H1 (cell line): ENCODE data around the gene CLCNKB. TPM values are rescaled to one million over a fixed set of nuclear protein-coding genes. Genes with fewer than 3 reads are reported as not detected.

Experiments used
- MAFK ChIP-seq: IDR thresholded peaks from 2 replicates; pipeline ENCODE4 v1.6.1; 2012; ENCODE audit warnings: low read depth, mild to moderate bottlenecking, improper control_type of control experiment, low read length
- polyA plus RNA-seq, 7 experiments: library from polyadenylated mRNA; depleted of rRNA in 3 of 7; stranded (reverse) in 5 of 7; unstranded in 2 of 7; fragments of >200 nt in 5 of 7; fragments of 200-250 nt in 2 of 7; gene quantifications; 1 replicate in 5 of 7; 2 replicates in 1 of 7; 4 replicates in 1 of 7; pipeline versions ENCODE4 v1.2.1 to v1.2.3, GENCODE V29; 2011 to 2013; ENCODE audit warnings: missing spikeins in 2 of 7, mixed read lengths in 2 of 7
- total RNA-seq: library from RNA; stranded (reverse); fragmentation: NEBNext Ultra II Directional; extraction: Animal tissue kit (Norgen Biotek cat#: 25700); gene quantifications from 2 replicates; pipeline ENCODE4 v1.2.1, GENCODE V29; 2021

Gene CLCNKB
- total and polyA plus RNA-seq, 2 of the 8 experiments (the other 6 are each of a cell fraction or from before 2014, with no cell fraction given), result 1.2 to 3.5 TPM

DNA sequence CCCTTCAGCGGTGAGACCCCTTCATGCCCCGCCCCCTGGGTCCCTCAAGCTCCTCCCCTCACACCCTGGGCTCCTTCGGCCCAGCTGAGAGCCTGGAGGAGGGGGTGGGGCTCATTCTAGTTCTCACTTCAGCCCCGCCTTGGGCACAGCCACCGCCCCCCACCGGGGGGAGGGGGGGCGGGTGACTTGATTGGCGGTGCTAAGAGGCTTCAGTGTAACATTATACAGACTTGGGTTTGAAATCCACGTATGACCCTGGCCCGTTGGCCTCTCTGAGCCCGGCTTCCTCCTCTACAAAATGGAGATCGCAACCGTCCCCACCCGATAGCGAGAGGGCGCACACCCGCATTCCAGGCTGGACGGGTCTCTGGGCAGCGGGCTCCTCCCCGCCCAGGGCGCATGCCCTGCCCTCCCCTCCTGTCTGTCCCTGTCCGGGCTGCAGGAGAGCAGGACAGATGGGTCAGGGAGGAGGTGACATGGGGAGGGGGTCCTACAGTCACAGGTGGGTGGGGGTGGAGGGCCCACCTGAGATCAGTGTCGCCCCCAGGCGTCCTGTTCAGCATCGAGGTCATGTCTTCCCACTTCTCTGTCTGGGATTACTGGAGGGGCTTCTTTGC, 5.1 kb downstream of the CLCNKB start (continued):
- no peak for TF ChIP-seq MAFK
